Smooth muscle cell (in vitro differentiated cells): ENCODE data around the gene ODC1. TPM values are rescaled to one million over a fixed set of nuclear protein-coding genes. Genes with fewer than 3 reads are reported as not detected.

Experiments used
- DNase-seq: peaks from one replicate; lab custom pipeline; 2025; ENCODE audit not compliant: unreplicated experiment; lab: John Stamatoyannopoulos, UW
- H2AFZ ChIP-seq: fragments of 200-600 bp; sonication (generic); 2 replicates; pipeline ENCODE4 v1.6.0; 2016; ENCODE audit warnings: antibody characterized with exemption, low read depth, mild to moderate bottlenecking
- H3F3A ChIP-seq: fragments of 200-600 bp; sonication (generic); 2 replicates; pipeline ENCODE4 v1.6.0; 2017; ENCODE audit warnings: antibody characterized with exemption, low read depth
- H3K27ac ChIP-seq: fragments of 200-600 bp; sonication (generic); 2 replicates; pipeline ENCODE4 v1.5.1; 2016; ENCODE audit warnings: low read depth, mild to moderate bottlenecking
- H3K27me3 ChIP-seq: fragments of 200-600 bp; sonication (generic); 2 replicates; pipeline ENCODE4 v1.6.1; 2016; ENCODE audit warnings: low read depth, mild to moderate bottlenecking
- H3K36me3 ChIP-seq: fragments of 200-600 bp; sonication (generic); 2 replicates; pipeline ENCODE4 v1.5.1; 2016; ENCODE audit warnings: low read depth
- H3K4me1 ChIP-seq: fragments of 200-600 bp; sonication (generic); 2 replicates; pipeline ENCODE4 v1.5.1; 2016; ENCODE audit warnings: low read depth
- H3K4me2 ChIP-seq: fragments of 200-600 bp; sonication (generic); 2 replicates; pipeline ENCODE4 v1.6.0; 2016; ENCODE audit warnings: mild to moderate bottlenecking
- H3K4me3 ChIP-seq: fragments of 200-600 bp; sonication (generic); 2 replicates; pipeline ENCODE4 v1.5.1; 2016; ENCODE audit warnings: mild to moderate bottlenecking
- H3K79me2 ChIP-seq: fragments of 200-600 bp; sonication (generic); 2 replicates; pipeline ENCODE4 v1.6.0; 2016; ENCODE audit warnings: low read depth, mild to moderate bottlenecking
- H3K9ac ChIP-seq: fragments of 200-600 bp; sonication (generic); 2 replicates; pipeline ENCODE4 v1.6.0; 2016; ENCODE audit warnings: low read depth
- H3K9me3 ChIP-seq: fragments of 200-600 bp; sonication (generic); replicated peaks from 2 replicates; pipeline ENCODE4 v1.5.1; 2016; ENCODE audit warnings: low read depth
- H4K20me1 ChIP-seq: fragments of 200-600 bp; sonication (generic); 2 replicates; pipeline ENCODE4 v1.6.0; 2016; ENCODE audit warnings: low read depth
- WGBS: methylation state at CpG from one replicate; pipeline ENCODE4 v1.1.7; 2016; ENCODE audit warnings: low lambda C conversion rate; 5-methylcytosine and 5-hydroxymethylcytosine counted together
- polyA plus RNA-seq: library from polyadenylated mRNA; unstranded; fragments of >200 nt; fragmentation: Nextera tagmentation; extraction: Ambion mirVana; gene quantifications from 2 replicates; pipeline ENCODE4 v1.2.1, GENCODE V29; 2016
- total RNA-seq: library from RNA; depleted of rRNA; stranded (reverse); fragments of >200 nt; gene quantifications from 2 replicates; pipeline ENCODE4 v1.2.3, GENCODE V29; 2014
- TF ChIP-seq, protein P1 (sequence below): fragments of 200-600 bp; sonication (generic); IDR thresholded peaks from 2 replicates; pipeline ENCODE4 v1.5.1; 2017; ENCODE audit warnings: borderline replicate concordance, mild to moderate bottlenecking, antibody characterized with exemption; ENCODE audit not compliant: insufficient read depth, poor library complexity, severe bottlenecking

ODC1 gene
- total and polyA plus RNA-seq, 2 experiments from 2014 or later = 22.4 to 34.7 TPM

GRCh38 chr2:10477443-10478297, 29.5 kb upstream of the ODC1 start:
- Histone ChIP-seq H3K9ac (no peak overlapping the region), H3K4me2 (no peak overlapping the region), H3F3A (no peaks in the 10 kb centered on the region), H3K9me3 (no peaks in the 10 kb centered on the region), H3K4me1 (no peaks in the 10 kb centered on the region), H3K4me3 (no peak overlapping the region), H3K27me3 (peaks cover 5% of the 10 kb centered on the region), H3K27ac (no peak overlapping the region), H4K20me1 (no peaks in the 10 kb centered on the region), H3K36me3 (no peaks in the 10 kb centered on the region), H2AFZ (no peak overlapping the region), H3K79me2 (no peaks in the 10 kb centered on the region)
- no peak for DNase-seq
- TF ChIP-seq, protein P1, sequence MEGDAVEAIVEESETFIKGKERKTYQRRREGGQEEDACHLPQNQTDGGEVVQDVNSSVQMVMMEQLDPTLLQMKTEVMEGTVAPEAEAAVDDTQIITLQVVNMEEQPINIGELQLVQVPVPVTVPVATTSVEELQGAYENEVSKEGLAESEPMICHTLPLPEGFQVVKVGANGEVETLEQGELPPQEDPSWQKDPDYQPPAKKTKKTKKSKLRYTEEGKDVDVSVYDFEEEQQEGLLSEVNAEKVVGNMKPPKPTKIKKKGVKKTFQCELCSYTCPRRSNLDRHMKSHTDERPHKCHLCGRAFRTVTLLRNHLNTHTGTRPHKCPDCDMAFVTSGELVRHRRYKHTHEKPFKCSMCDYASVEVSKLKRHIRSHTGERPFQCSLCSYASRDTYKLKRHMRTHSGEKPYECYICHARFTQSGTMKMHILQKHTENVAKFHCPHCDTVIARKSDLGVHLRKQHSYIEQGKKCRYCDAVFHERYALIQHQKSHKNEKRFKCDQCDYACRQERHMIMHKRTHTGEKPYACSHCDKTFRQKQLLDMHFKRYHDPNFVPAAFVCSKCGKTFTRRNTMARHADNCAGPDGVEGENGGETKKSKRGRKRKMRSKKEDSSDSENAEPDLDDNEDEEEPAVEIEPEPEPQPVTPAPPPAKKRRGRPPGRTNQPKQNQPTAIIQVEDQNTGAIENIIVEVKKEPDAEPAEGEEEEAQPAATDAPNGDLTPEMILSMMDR = no peak
- 42% methylated on average over 16 of the region's 16 CpGs for WGBS

DNA sequence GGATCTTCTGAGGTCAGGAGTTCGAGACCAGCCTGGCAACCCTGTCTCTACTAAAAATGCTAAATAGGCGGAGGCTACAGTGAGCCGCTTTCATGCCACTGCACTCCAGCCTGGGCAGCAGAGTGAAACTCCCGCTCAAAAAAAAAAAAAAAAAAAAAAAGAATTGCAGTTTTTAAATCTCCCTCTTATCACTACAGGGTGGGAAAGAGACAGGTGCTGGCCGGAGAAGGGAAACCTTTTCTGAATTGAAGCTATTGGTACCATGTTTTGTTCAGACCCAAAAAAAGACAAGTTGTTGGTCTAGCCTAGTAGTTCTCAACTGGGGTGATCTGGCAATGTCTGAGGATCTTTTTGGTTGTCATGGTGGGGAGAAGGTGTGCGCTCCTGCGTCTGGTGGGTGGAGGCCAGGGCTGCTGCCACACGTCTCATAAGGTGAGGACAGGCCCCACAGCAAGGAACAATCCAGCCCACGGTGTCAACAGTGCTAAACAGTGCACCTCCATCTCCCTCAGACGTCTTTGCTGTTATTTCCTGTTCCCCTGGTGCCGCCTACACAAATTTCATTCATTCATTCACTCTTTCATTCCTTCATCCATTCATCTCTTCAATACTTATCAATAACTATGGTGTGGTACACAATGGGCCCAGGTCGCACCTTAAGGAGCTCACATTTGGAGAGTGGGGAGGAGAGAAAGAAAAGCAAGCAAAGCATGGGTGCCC, 28.8 kb upstream of the ODC1 start:
- Histone ChIP-seq H3K79me2 (no peaks in the 10 kb centered on the region), H3K9me3 (no peaks in the 10 kb centered on the region), H3K4me2 (no peak overlapping the region), H3K9ac (no peak overlapping the region), H3K36me3 (no peaks in the 10 kb centered on the region), H3F3A (no peaks in the 10 kb centered on the region), H3K27me3 (peaks cover 5% of the 10 kb centered on the region), H3K27ac (no peak overlapping the region), H3K4me1 (no peaks in the 10 kb centered on the region), H4K20me1 (no peaks in the 10 kb centered on the region), H2AFZ (no peak overlapping the region), H3K4me3 (no peak overlapping the region)
- DNase-seq = no peak
- TF ChIP-seq, protein P1 = no peak
- 92% methylated on average over 12 of the region's 12 CpGs for WGBS

DNA sequence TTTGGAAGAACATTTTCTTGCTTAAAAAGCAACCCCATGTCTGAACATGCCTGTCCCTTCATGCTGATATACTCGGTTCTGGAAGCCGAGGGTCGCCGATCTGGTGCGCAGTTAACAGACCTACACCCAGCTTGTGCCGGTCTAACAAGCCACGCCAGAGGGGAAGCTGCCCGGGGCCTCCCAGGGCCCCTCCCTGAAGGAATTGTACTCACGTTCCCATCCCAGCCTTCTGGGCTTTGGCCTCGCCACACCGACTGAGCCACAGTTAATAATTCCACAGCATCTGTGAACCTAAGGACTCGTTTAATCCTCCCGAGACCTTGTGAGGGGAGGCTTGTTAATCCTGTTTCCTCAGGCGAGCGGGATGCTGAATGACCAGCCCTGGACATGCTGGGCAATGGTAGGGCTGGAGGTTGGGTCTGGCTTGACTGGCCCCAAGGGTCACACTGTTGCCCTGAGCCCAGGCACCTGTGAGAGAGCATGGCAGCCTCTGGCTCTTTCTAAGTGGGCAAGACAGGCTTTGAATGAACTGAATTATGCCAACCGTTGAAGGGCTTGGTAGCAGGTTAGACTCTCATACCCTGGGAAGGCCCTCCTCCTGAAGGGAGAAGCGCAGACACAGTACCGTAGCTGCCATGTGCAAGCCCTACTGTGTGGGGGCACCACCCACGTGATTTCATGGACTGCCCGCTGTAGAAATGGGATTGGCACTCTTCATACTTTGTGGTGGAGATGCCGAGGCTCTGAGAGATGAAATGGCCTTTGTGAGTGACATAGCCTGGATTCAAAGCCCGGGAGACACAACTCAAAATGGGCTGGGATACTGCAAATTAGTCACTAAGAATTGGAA, 27.9 kb upstream of the ODC1 start:
- Histone ChIP-seq H3K4me3 (no peak overlapping the region), H3K9ac (no peak overlapping the region), H2AFZ (no peak overlapping the region), H3K9me3 (no peaks in the 10 kb centered on the region), H3K27me3 (peaks cover 4% of the 10 kb centered on the region), H3K4me2 (no peak overlapping the region), H3F3A (no peaks in the 10 kb centered on the region), H3K4me1 (no peaks in the 10 kb centered on the region), H3K79me2 (no peaks in the 10 kb centered on the region), H3K36me3 (no peaks in the 10 kb centered on the region), H3K27ac (no peak overlapping the region), H4K20me1 (no peaks in the 10 kb centered on the region)
- 90% methylated on average over 22 of the region's 22 CpGs for WGBS
- TF ChIP-seq, protein P1 = no peak
- no peak for DNase-seq
